Lower leg skin (tissue), 3 donors: ENCODE results near the gene ASPSCR1.

Experiments used
- CTCF ChIP-seq, 3 donors: fragments of 450-650 bp; IDR thresholded peaks; one replicate each; pipeline ENCODE4 v1.5.1; 2016; ENCODE audit warnings: antibody characterized with exemption in 3 of 3, mild to moderate bottlenecking in 3 of 3, moderate library complexity in 2 of 3
- POLR2A ChIP-seq, 2 donors: fragments of 450-650 bp; IDR thresholded peaks; one replicate each; pipeline ENCODE4 v1.6.1; 2016 to 2017; ENCODE audit warnings: antibody characterized with exemption in 2 of 2, mild to moderate bottlenecking in 1 of 2, moderate library complexity in 1 of 2

GRCh38 chr17:81931189-81931556 lies 46.3 kb upstream of the ASPSCR1 start:
- TF ChIP-seq CTCF (IDR thresholded peaks at IDR 0.05) (no peak), POLR2A (IDR thresholded peaks at IDR 0.05) (no peak)
